Measurements from ENCODE around the gene TATDN2.

- no peak for TF ChIP-seq CTCF (IDR thresholded peaks at IDR 0.05)
- no peak for TF ChIP-seq POLR2A (IDR thresholded peaks at IDR 0.05)
Observed at GRCh38 chr3:10205451-10206165, 42.7 kb upstream of the TATDN2 start.

Data from uterus (tissue), 2 donors.